Measurements from ENCODE around the gene C1QTNF8. TPM values are rescaled to one million over a fixed set of nuclear protein-coding genes. Genes with fewer than 3 reads are reported as not detected.

C1QTNF8 gene
- total and polyA plus RNA-seq, 4 donors, result not detected

GRCh38 chr16:1129106-1129960 is 33.3 kb upstream of the C1QTNF8 start:
- no peaks in the 10 kb centered on the region for H3K36me3 ChIP-seq (ENCODE audit: control insufficient read depth in 4 of 4, insufficient read depth in 3 of 4, low read depth in 1 of 4, low read length in 3 of 4)
- WGBS, result 95% methylated on average over 48 of the region's 48 CpGs
- H3K27ac ChIP-seq (ENCODE audit: low read depth in 1 of 2, low read length in 2 of 2), result no peak overlapping the region
- no peak overlapping the region for H3K9ac ChIP-seq (ENCODE audit: low read depth in 1 of 2, low read length in 2 of 2)
- H3K9me3 ChIP-seq (ENCODE audit: control insufficient read depth in 4 of 4, low read length in 3 of 4), result no peaks in the 10 kb centered on the region
- peaks cover 5 to 29% (median 17%) of the 10 kb centered on the region in 4 donors for H3K4me1 ChIP-seq (ENCODE audit: control insufficient read depth in 4 of 4, insufficient read depth in 4 of 4, low read length in 3 of 4)
- TF ChIP-seq ZBTB33 (IDR thresholded peaks at IDR 0.05) (no peak), ATF3 (IDR thresholded peaks at IDR 0.05) (no peak), RAD21 (IDR thresholded peaks at IDR 0.05) (no peak), HNF4G (IDR thresholded peaks at IDR 0.05) (no peak), REST (IDR thresholded peaks at IDR 0.05) (no peak), SP1 (IDR thresholded peaks at IDR 0.05) (no peak), GABPA (IDR thresholded peaks at IDR 0.05 in 1 of 2, conservative IDR thresholded peaks at IDR 0.05 in 1 of 2) (no peak), NR2F2 (IDR thresholded peaks at IDR 0.05) (no peak), HNF4A (conservative IDR thresholded peaks at IDR 0.05) (no peak), RXRA (IDR thresholded peaks at IDR 0.05) (no peak), EGR1 (IDR thresholded peaks at IDR 0.05; ENCODE audit: low read depth in 2 of 2) (no peak), YY1 (IDR thresholded peaks at IDR 0.05) (no peak)
- no peaks in the 10 kb centered on the region for H3K27me3 ChIP-seq (ENCODE audit: control insufficient read depth in 4 of 4, insufficient read depth in 4 of 4, low read length in 3 of 4)
- no peak for DNase-seq (ENCODE audit: low spot score)
- H3K4me3 ChIP-seq (ENCODE audit: low read depth in 1 of 3, low read length in 3 of 3), result no peak overlapping the region

DNA sequence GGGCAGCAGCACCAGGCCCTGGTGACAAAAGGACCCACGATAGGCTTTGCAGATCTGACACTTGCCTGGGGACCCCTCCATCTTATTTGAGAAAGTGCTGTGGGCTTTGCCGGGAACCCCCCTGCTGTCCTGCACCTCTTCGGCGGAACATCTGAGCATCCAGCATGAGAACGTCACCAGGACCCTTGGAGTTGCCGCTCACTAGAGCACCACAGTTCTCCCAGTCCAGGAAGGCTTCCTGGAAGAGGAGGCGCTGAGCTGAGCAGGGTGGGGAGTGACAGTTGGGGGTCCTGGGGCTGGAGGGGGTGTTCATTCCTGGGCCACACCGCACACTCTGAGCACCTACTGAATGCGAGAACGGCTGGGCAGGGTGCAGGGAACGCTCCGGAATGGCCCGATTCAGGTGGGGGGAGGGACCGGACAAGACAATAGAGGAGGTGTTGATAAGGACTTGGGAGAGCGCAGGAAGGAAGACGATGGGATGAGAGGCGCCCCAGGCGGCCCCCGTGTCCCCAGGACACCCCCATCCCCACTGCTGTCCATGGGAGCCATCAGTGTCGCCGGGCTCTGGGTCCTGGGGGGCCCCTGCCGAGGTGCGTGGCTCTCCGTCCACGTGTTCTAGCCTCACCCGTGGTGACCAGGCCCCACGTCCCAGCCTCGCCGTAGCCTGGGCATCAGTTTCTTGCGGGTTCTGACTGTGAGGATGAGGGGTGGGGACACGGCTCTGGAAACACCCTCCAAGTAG is 32.1 kb upstream of the C1QTNF8 start:
- Histone ChIP-seq H3K27ac (ENCODE audit: low read depth in 1 of 2, low read length in 2 of 2) (no peak overlapping the region), H3K9ac (ENCODE audit: low read depth in 1 of 2, low read length in 2 of 2) (no peak overlapping the region), H3K27me3 (ENCODE audit: control insufficient read depth in 4 of 4, insufficient read depth in 4 of 4, low read length in 3 of 4) (no peaks in the 10 kb centered on the region), H3K36me3 (ENCODE audit: control insufficient read depth in 4 of 4, insufficient read depth in 3 of 4, low read depth in 1 of 4, low read length in 3 of 4) (no peaks in the 10 kb centered on the region), H3K4me3 (ENCODE audit: low read depth in 1 of 3, low read length in 3 of 3) (no peak overlapping the region), H3K4me1 (ENCODE audit: control insufficient read depth in 4 of 4, insufficient read depth in 4 of 4, low read length in 3 of 4) (peaks cover 0 to 17% (median 6%) of the 10 kb centered on the region in 4 donors), H3K9me3 (ENCODE audit: control insufficient read depth in 4 of 4, low read length in 3 of 4) (no peaks in the 10 kb centered on the region)
- no peak for DNase-seq (ENCODE audit: low spot score)
- 92% methylated on average over 31 of the region's 31 CpGs for WGBS
- no peak for TF ChIP-seq GABPA (IDR thresholded peaks at IDR 0.05 in 1 of 2, conservative IDR thresholded peaks at IDR 0.05 in 1 of 2)
- TF ChIP-seq FOXA1 (IDR thresholded peaks at IDR 0.05), result no peak
- TF ChIP-seq HNF4A (conservative IDR thresholded peaks at IDR 0.05), result no peak
- TF ChIP-seq EGR1 (IDR thresholded peaks at IDR 0.05; ENCODE audit: low read depth in 2 of 2), result no peak
- TF ChIP-seq YY1 (IDR thresholded peaks at IDR 0.05), result no peak
- no peak for TF ChIP-seq RAD21 (IDR thresholded peaks at IDR 0.05)
- TF ChIP-seq HNF4G (IDR thresholded peaks at IDR 0.05), result no peak
- no peak for TF ChIP-seq CTCF (IDR thresholded peaks at IDR 0.05; ENCODE audit: low read depth, low read length, missing input control)
- no peak for TF ChIP-seq SP1 (IDR thresholded peaks at IDR 0.05)
- TF ChIP-seq FOXA2 (IDR thresholded peaks at IDR 0.05), result no peak
- TF ChIP-seq, protein P1, sequence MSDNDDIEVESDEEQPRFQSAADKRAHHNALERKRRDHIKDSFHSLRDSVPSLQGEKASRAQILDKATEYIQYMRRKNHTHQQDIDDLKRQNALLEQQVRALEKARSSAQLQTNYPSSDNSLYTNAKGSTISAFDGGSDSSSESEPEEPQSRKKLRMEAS (IDR thresholded peaks at IDR 0.05), result no peak
- no peak for TF ChIP-seq RXRA (IDR thresholded peaks at IDR 0.05)
- no peak for TF ChIP-seq JUND (IDR thresholded peaks at IDR 0.05)
- no peak for TF ChIP-seq ATF3 (IDR thresholded peaks at IDR 0.05)
- TF ChIP-seq ZBTB33 (IDR thresholded peaks at IDR 0.05), result no peak

Data from liver (tissue), 9 donors.